ENCODE measurements around the gene ARHGAP33.

DNA sequence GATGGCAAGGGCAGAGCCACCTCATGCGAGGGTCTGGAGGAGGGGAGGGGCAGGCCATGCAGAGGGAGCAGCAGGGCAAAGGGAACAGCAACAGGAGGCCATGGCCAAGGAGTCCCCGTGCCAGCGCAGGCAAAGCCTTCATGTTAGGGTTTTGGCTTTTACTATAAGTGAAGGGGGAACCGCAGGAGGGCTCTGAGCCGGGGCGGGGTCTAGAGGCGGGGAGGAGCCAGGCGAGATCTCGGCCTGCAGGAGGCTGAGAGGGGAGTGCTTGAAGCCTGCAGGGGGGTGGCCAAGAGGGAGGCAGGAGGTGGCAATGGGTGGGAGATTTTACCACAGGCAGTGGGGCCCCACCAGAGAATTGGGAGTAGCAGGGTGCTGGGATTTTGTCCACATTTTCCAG lies 6.3 kb downstream of the ARHGAP33 start:
- TF ChIP-seq POLR2AphosphoS5 (IDR thresholded peaks at IDR 0.05; ENCODE audit: low read depth, low read length) (no peak), POLR2A (IDR thresholded peaks at IDR 0.05; ENCODE audit: low read depth, low read length) (no peak), TAF1 (IDR thresholded peaks at IDR 0.05; ENCODE audit: borderline replicate concordance, low read depth, low read length) (no peak)

Data from GM12892 (cell line).